Measurements from ENCODE around the gene FOXN3.

- TF ChIP-seq EZH2 (IDR thresholded peaks at IDR 0.05; ENCODE audit: insufficient read depth, low read length) (no peak), CTCF (IDR thresholded peaks at IDR 0.05; ENCODE audit: insufficient read depth, low read depth, low read length) (no peak)
Measured at GRCh38 chr14:89140326-89140725, 276.7 kb downstream of the FOXN3 start.

Data from astrocyte (in vitro differentiated cells and primary cell).